ENCODE results near the gene ARTN. TPM values are rescaled to one million over a fixed set of nuclear protein-coding genes. Genes with fewer than 3 reads are reported as not detected.

The ARTN gene
- polyA plus RNA-seq, 3 donors, result 0.15 TPM; not detected in 2

- 97% methylated on average over 8 of the region's 9 CpGs for WGBS (ENCODE audit: insufficient coverage)
These were observed 7.8 kb upstream of the ARTN start for GRCh38 chr1:43925846-43926245.

GRCh38 chr1:43930168-43930948 is 3.2 kb upstream of the ARTN start:
- H3K79me2 ChIP-seq (ENCODE audit: insufficient read depth, low read length), result peaks cover 6% of the 10 kb centered on the region
- DNase-seq, result no peak
- Mint-ChIP-seq H3K36me3 (peaks cover 22 to 25% of the 10 kb centered on the region in 2 donors), H3K27ac (no peak overlapping the region), H3K4me3 (no peak overlapping the region), H3K9me3 (peaks cover 0 to 6% (median 3%) of the 10 kb centered on the region in 7 donors), H3K4me1 (peaks cover 30% of the 10 kb centered on the region), H3K27me3 (ENCODE audit: low read depth in 3 of 3) (peaks cover 8 to 15% (median 9%) of the 10 kb centered on the region in 3 donors)
- peaks cover 0 to 3% of the 10 kb centered on the region in 2 donors for H3K9me3 ChIP-seq (replicated peaks in 1 of 2; ENCODE audit: control insufficient read depth in 1 of 2, insufficient read depth in 1 of 2, low read length in 2 of 2)
- H3K9ac ChIP-seq (ENCODE audit: insufficient read depth, low read length, poor library complexity, severe bottlenecking), result no peak overlapping the region
- no peak overlapping the region for H3K27ac ChIP-seq (ENCODE audit: low read depth in 1 of 2, low read length in 2 of 2)
- H2AFZ ChIP-seq (ENCODE audit: insufficient read depth, low read depth, low read length, poor library complexity, severe bottlenecking), result no peak overlapping the region
- no peak overlapping the region for H3K4me2 ChIP-seq (replicated peaks; ENCODE audit: extremely low read depth, low read length, poor library complexity, severe bottlenecking)
- intact Hi-C loops (cut with micrococcal nuclease), result loop anchor here in 1 of 2 donors (10.0 kb wide), 1 partner anchor 396 kb away; the partner anchor contains the start of gene PTPRF
- peaks cover 25% of the 10 kb centered on the region in 2 donors for H3K4me1 ChIP-seq (ENCODE audit: control insufficient read depth in 1 of 2, insufficient read depth in 2 of 2, low read length in 2 of 2)
- WGBS (ENCODE audit: insufficient coverage), result 93% methylated on average over 7 of the region's 10 CpGs
- H3K27me3 ChIP-seq (ENCODE audit: control insufficient read depth in 2 of 2, insufficient read depth in 2 of 2, low read length in 2 of 2), result peaks cover 0 to 7% of the 10 kb centered on the region in 2 donors
- H4K20me1 ChIP-seq (ENCODE audit: insufficient read depth, low read length), result no peaks in the 10 kb centered on the region
- H3K4me3 ChIP-seq (replicated peaks in 1 of 3; ENCODE audit: low read depth in 2 of 3, low read length in 3 of 3), result no peak overlapping the region
- H3K36me3 ChIP-seq (replicated peaks in 1 of 2; ENCODE audit: control insufficient read depth in 1 of 2, insufficient read depth in 2 of 2, low read length in 2 of 2), result peaks cover 3 to 7% of the 10 kb centered on the region in 2 donors
- TF ChIP-seq CTCF (IDR thresholded peaks at IDR 0.05), result peak; percentile 42

More at GRCh38 chr1:43925846-43926245, 7.8 kb upstream of the ARTN start:
- Histone ChIP-seq H2AFZ (ENCODE audit: insufficient read depth, low read depth, low read length, poor library complexity, severe bottlenecking) (no peak overlapping the region), H3K27ac (ENCODE audit: low read depth in 1 of 2, low read length in 2 of 2) (no peak overlapping the region), H3K79me2 (ENCODE audit: insufficient read depth, low read length) (no peaks in the 10 kb centered on the region), H3K9ac (ENCODE audit: insufficient read depth, low read length, poor library complexity, severe bottlenecking) (no peak overlapping the region), H3K9me3 (replicated peaks in 1 of 2; ENCODE audit: control insufficient read depth in 1 of 2, insufficient read depth in 1 of 2, low read length in 2 of 2) (peaks cover 0 to 3% of the 10 kb centered on the region in 2 donors), H4K20me1 (ENCODE audit: insufficient read depth, low read length) (no peaks in the 10 kb centered on the region), H3K4me1 (ENCODE audit: control insufficient read depth in 1 of 2, insufficient read depth in 2 of 2, low read length in 2 of 2) (no peaks in the 10 kb centered on the region), H3K36me3 (replicated peaks in 1 of 2; ENCODE audit: control insufficient read depth in 1 of 2, insufficient read depth in 2 of 2, low read length in 2 of 2) (peaks cover 6 to 9% of the 10 kb centered on the region in 2 donors), H3K4me2 (replicated peaks; ENCODE audit: extremely low read depth, low read length, poor library complexity, severe bottlenecking) (no peak overlapping the region), H3K4me3 (replicated peaks in 1 of 3; ENCODE audit: low read depth in 2 of 3, low read length in 3 of 3) (no peak overlapping the region), H3K27me3 (ENCODE audit: control insufficient read depth in 2 of 2, insufficient read depth in 2 of 2, low read length in 2 of 2) (no peaks in the 10 kb centered on the region)
- Mint-ChIP-seq H3K27me3 (ENCODE audit: low read depth in 3 of 3) (peaks cover 0 to 5% (median 1%) of the 10 kb centered on the region in 3 donors), H3K27ac (peak overlapping the region in 2 of 7 donors; percentile 2 to 26), H3K9me3 (peaks cover 0 to 6% (median 3%) of the 10 kb centered on the region in 7 donors), H3K36me3 (peaks cover 30 to 43% of the 10 kb centered on the region in 2 donors), H3K4me3 (no peak overlapping the region), H3K4me1 (peaks cover 5% of the 10 kb centered on the region)
- intact Hi-C loops (cut with micrococcal nuclease), result no loop called here
- no peak for TF ChIP-seq CTCF (IDR thresholded peaks at IDR 0.05)
- DNase-seq, result no peak

All from CD14-positive monocyte (primary cell).